GM12878 (cell line): ENCODE results near the gene CPO. TPM values are rescaled to one million over a fixed set of nuclear protein-coding genes. Genes with fewer than 3 reads are reported as not detected.

Experiments
- ATAC-seq: fragments of 200-7000 bp; cut with Tn5 transposase; 3 replicates; pipeline ENCODE4 v1.9.1; 2020; ENCODE audit warnings: mild to moderate bottlenecking, moderate library complexity
- BruUV-seq: library from RNA; stranded (reverse); fragments of 400-500 nt; replicated peaks from 2 replicates; lab custom pipeline; 2021; lab: Mats Ljungman, UMichigan
- CTCF ChIA-PET: fragments of 300-600 bp; sonication (Branson Sonifier 250); formaldehyde crosslinking; extraction: SDS; loops from one replicate; lab custom pipeline; 2021; ENCODE audit warnings: inconsistent platforms; lab: Yijun Ruan, JAX
- POLR2A ChIA-PET: fragments of 350-600 bp; formaldehyde crosslinking; extraction: SDS; loops from one replicate; lab custom pipeline; 2021; ENCODE audit warnings: inconsistent platforms; lab: Charles Lee
- RAD21 ChIA-PET: fragments of 300-600 bp; sonication (Branson Sonifier 250); formaldehyde crosslinking; loops from one replicate; lab custom pipeline; 2023; ENCODE audit warnings: antibody characterized with exemption; ENCODE audit not compliant: unreplicated experiment; lab: Charles Lee
- SMC1A ChIA-PET: fragments of 300-600 bp; sonication (Branson Sonifier 250); formaldehyde crosslinking; loops from one replicate; lab custom pipeline; 2023; ENCODE audit not compliant: unreplicated experiment, uncharacterized antibody; lab: Charles Lee
- DNase-seq: peaks from one replicate; pipeline ENCODE4 v3.0.0-alpha.2; 2011; ENCODE audit warnings: low read depth, low spot score
- FAIRE-seq: peaks from 3 replicates; lab custom pipeline; 2011; peaks lifted over from hg19 to GRCh38; lab: Jason Lieb, UNC
- H2AFZ ChIP-seq: 2 replicates; pipeline ENCODE4 v1.6.0; 2011; ENCODE audit warnings: low read depth, low read length, control low read depth; ENCODE audit not compliant: control insufficient read depth
- H3K27ac ChIP-seq: 2 replicates; pipeline ENCODE4 v1.5.1; 2011; ENCODE audit warnings: control low read depth; ENCODE audit not compliant: control insufficient read depth, insufficient read depth
- H3K27me3 ChIP-seq, 2 experiments: replicated peaks in 1 of 2; 2 replicates each; pipeline versions ENCODE4 v1.6.0 to v1.6.1; 2011; ENCODE audit warnings: low read length in 1 of 2; ENCODE audit not compliant: control insufficient read depth in 2 of 2, insufficient read depth in 2 of 2
- H3K36me3 ChIP-seq, 2 experiments: 2 replicates each; pipeline ENCODE4 v1.5.1; 2011; ENCODE audit warnings: low read length in 1 of 2; ENCODE audit not compliant: control insufficient read depth in 2 of 2, insufficient read depth in 2 of 2
- H3K4me1 ChIP-seq: 2 replicates; pipeline ENCODE4 v1.6.1; 2011; ENCODE audit warnings: mild to moderate bottlenecking, low read length, moderate library complexity, mixed read lengths; ENCODE audit not compliant: control insufficient read depth, insufficient read depth
- H3K4me2 ChIP-seq: 2 replicates; pipeline ENCODE4 v1.6.0; 2011; ENCODE audit warnings: control low read depth; ENCODE audit not compliant: control insufficient read depth, insufficient read depth
- H3K4me3 ChIP-seq: fragments of 200-600 bp; sonication (generic); 2 replicates; pipeline ENCODE4 v1.5.1; 2016
- H3K79me2 ChIP-seq: 2 replicates; pipeline ENCODE4 v1.6.0; 2011; ENCODE audit warnings: low read length; ENCODE audit not compliant: control insufficient read depth, insufficient read depth
- H3K9ac ChIP-seq: 2 replicates; pipeline ENCODE4 v1.8.0; 2011; ENCODE audit warnings: low read length, control low read depth, mixed read lengths; ENCODE audit not compliant: control insufficient read depth, insufficient read depth
- H3K9me3 ChIP-seq: replicated peaks from 3 replicates; pipeline ENCODE4 v1.5.1; 2011; ENCODE audit warnings: mild to moderate bottlenecking, low read length; ENCODE audit not compliant: control insufficient read depth, insufficient read depth
- H4K20me1 ChIP-seq: 2 replicates; pipeline ENCODE4 v1.6.0; 2011; ENCODE audit not compliant: control insufficient read depth, insufficient read depth
- BCL11A ChIP-seq: IDR thresholded peaks from 2 replicates; pipeline ENCODE4 v1.6.1; 2011; ENCODE audit warnings: low read depth, low read length
- CHD2 ChIP-seq: IDR thresholded peaks from 2 replicates; pipeline ENCODE4 v1.6.1; 2011; ENCODE audit warnings: low read depth, low read length, improper control_type of control experiment, borderline replicate concordance
- CHD4 ChIP-seq: fragments of 200-600 bp; sonication (generic); IDR thresholded peaks from 2 replicates; pipeline ENCODE4 v1.6.1; 2016; ENCODE audit warnings: mild to moderate bottlenecking
- CREM ChIP-seq: IDR thresholded peaks from 2 replicates; pipeline ENCODE4 v1.6.1; 2014; ENCODE audit warnings: antibody characterized with exemption, low read depth
- DPF2 ChIP-seq: fragments of 450-650 bp; IDR thresholded peaks from 2 replicates; pipeline ENCODE4 v1.6.1; 2017; ENCODE audit warnings: mild to moderate bottlenecking
- EED ChIP-seq: sonication (generic); IDR thresholded peaks from 2 replicates; pipeline ENCODE4 v1.6.1; 2016; ENCODE audit warnings: antibody characterized with exemption, low read depth
- EGR1 ChIP-seq, 2 experiments: IDR thresholded peaks; 1 replicate in 1 of 2; 2 replicates in 1 of 2; pipeline ENCODE4 v1.6.1; 2011 to 2012; ENCODE audit warnings: low read depth in 2 of 2, low read length in 2 of 2, borderline replicate concordance in 1 of 2, mild to moderate bottlenecking in 1 of 2, moderate library complexity in 1 of 2
- EP300 ChIP-seq, 2 experiments: fragments of 150-350 bp in 1 of 2; IDR thresholded peaks; 2 replicates each; pipeline ENCODE4 v1.6.1; 2011 to 2012; ENCODE audit warnings: low read depth in 2 of 2, low read length in 2 of 2, borderline replicate concordance in 1 of 2, improper control_type of control experiment in 1 of 2, inconsistent platforms in 1 of 2; ENCODE audit not compliant: control insufficient read depth in 1 of 2
- IKZF1 ChIP-seq: fragments of 450-650 bp; conservative IDR thresholded peaks from 2 replicates; pipeline ENCODE4 v1.6.1; 2017; ENCODE audit warnings: antibody characterized with exemption, mild to moderate bottlenecking
- IKZF2 ChIP-seq, 2 experiments: fragments of 450-650 bp; IDR thresholded peaks; 2 replicates each; pipeline ENCODE4 v1.6.1; 2017; ENCODE audit warnings: mild to moderate bottlenecking in 2 of 2, moderate library complexity in 2 of 2
- IRF4 ChIP-seq: IDR thresholded peaks from 2 replicates; pipeline ENCODE4 v1.6.1; 2011; ENCODE audit warnings: low read depth, low read length
- MEF2B ChIP-seq: fragments of 450-650 bp; IDR thresholded peaks from 2 replicates; pipeline ENCODE4 v1.6.1; 2018; ENCODE audit warnings: mild to moderate bottlenecking, moderate library complexity; ENCODE audit not compliant: partially characterized antibody, poor library complexity, severe bottlenecking
- MTA2 ChIP-seq: fragments of 450-650 bp; IDR thresholded peaks from 2 replicates; pipeline ENCODE4 v1.6.1; 2016; ENCODE audit warnings: low read depth, mild to moderate bottlenecking, moderate library complexity
- MXI1 ChIP-seq: fragments of 150-350 bp; IDR thresholded peaks from 2 replicates; pipeline ENCODE4 v1.6.1; 2011; ENCODE audit warnings: low read depth, mild to moderate bottlenecking, inconsistent platforms, low read length, improper control_type of control experiment
- MYC ChIP-seq: IDR thresholded peaks from 2 replicates; pipeline ENCODE4 v1.6.1; 2011; ENCODE audit warnings: mild to moderate bottlenecking, low read length, moderate library complexity, inconsistent platforms; ENCODE audit not compliant: insufficient read depth, insufficient replicate concordance, insufficient read length, severe bottlenecking
- NFYB ChIP-seq: IDR thresholded peaks from 2 replicates; pipeline ENCODE4 v1.6.1; 2011; ENCODE audit warnings: low read depth, mild to moderate bottlenecking, low read length, improper control_type of control experiment, moderate library complexity; ENCODE audit not compliant: insufficient read depth
- RAD51 ChIP-seq: fragments of 450-650 bp; IDR thresholded peaks from 2 replicates; pipeline ENCODE4 v1.6.1; 2016; ENCODE audit warnings: moderate library complexity, mild to moderate bottlenecking, inconsistent platforms
- RCOR1 ChIP-seq: conservative IDR thresholded peaks from 2 replicates; pipeline ENCODE4 v1.6.1; 2012; ENCODE audit warnings: low read depth, low read length, improper control_type of control experiment
- RUNX3 ChIP-seq: IDR thresholded peaks from 2 replicates; pipeline ENCODE4 v1.6.1; 2012; ENCODE audit warnings: low read length, inconsistent platforms
- SPI1 ChIP-seq: IDR thresholded peaks from 2 replicates; pipeline ENCODE4 v1.6.1; 2011; ENCODE audit warnings: low read depth, mild to moderate bottlenecking, low read length, moderate library complexity, borderline replicate concordance; ENCODE audit not compliant: insufficient read depth
- WRNIP1 ChIP-seq: IDR thresholded peaks from 2 replicates; pipeline ENCODE4 v1.6.1; 2011; ENCODE audit warnings: low read depth, low read length, improper control_type of control experiment, borderline replicate concordance
- WGBS: methylation state at CpG from one replicate; pipeline ENCODE4 v1.1.6; 2016; ENCODE audit warnings: low lambda C conversion rate; ENCODE audit not compliant: insufficient replicate concordance, insufficient coverage; ENCODE audit errors: missing lambda C conversion rate; 5-methylcytosine and 5-hydroxymethylcytosine counted together
- in situ Hi-C: fragments of 300-500 bp; cut with MboI; formaldehyde crosslinking; loops from 9 replicates; pipeline ENCODE4 v1.14.3; 2018; ENCODE audit warnings: mixed read lengths
- intact Hi-C: fragments of 100-400 bp; cut with micrococcal nuclease; formaldehyde crosslinking; loops from one replicate; pipeline ENCODE4 v1.14.2; 2022; ENCODE audit not compliant: unreplicated experiment
- polyA plus RNA-seq, 11 experiments: library from polyadenylated mRNA; depleted of rRNA in 4 of 11; unstranded in 6 of 11; stranded (reverse) in 5 of 11; fragments of >200 nt; fragmentation: Nextera tagmentation in 4 of 11; fragmentation: Illumina TruSeq in 1 of 11; extraction: Ambion mirVana in 4 of 11; extraction: Trizol in 1 of 11; gene quantifications; 1 replicate in 1 of 11; 2 replicates in 10 of 11; pipeline versions ENCODE4 v1.2.1 to v1.2.3, GENCODE V29; 2011 to 2016; ENCODE audit warnings: inconsistent platforms in 2 of 11, missing spikeins in 2 of 11, low read depth in 1 of 11
- total RNA-seq, 4 experiments: library from RNA; depleted of rRNA in 3 of 4; stranded (reverse); fragments of >200 nt in 3 of 4; fragmentation: Illumina TruSeq in 1 of 4; extraction: Trizol in 1 of 4; gene quantifications; 2 replicates each; pipeline versions ENCODE4 v1.2.1 to v1.2.3, GENCODE V29; 2013 to 2021
- TF ChIP-seq, protein P1 (sequence below): fragments of 450-650 bp; IDR thresholded peaks from 2 replicates; pipeline ENCODE4 v1.6.1; 2017; ENCODE audit warnings: low read depth, mild to moderate bottlenecking, moderate library complexity
- TF ChIP-seq, protein P2 (sequence below): IDR thresholded peaks from 2 replicates; pipeline ENCODE4 v1.6.1; 2011; ENCODE audit warnings: borderline replicate concordance, low read depth, mild to moderate bottlenecking, moderate library complexity, low read length; ENCODE audit not compliant: insufficient read depth, poor library complexity, severe bottlenecking

CPO gene
- total and polyA plus RNA-seq, 10 of the 15 experiments (the other 5 are each of a cell fraction or from before 2014, with no cell fraction given), result 0.13 to 0.14 TPM; not detected in 8

DNA sequence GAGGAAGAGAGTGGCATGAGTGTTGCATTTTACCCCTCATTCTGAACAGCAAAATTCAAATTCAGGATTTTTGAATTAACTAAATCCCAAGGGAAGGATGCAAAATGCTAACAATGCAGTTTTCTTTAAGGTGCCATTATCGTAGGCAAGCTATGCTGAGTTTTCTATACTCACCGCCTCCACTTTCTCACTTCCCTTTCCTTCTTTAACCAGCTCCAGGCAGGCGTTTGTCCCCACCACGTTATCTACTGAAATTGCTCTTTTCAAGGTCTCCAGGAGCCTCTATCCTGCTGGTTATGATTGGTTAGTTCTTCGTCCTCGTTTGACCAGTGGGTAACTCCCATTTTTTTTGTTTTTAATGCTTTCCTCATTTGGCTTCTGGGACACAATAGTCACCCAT, 1.8 kb upstream of the CPO start:
- in situ Hi-C loops (no loop called here), intact Hi-C loops (no loop called here)
- no peak overlapping the region for H3K4me3 ChIP-seq
- CTCF ChIA-PET, result no interaction called here
- RAD21 ChIA-PET, result no interaction called here
- H3K4me1 ChIP-seq, result no peaks in the 10 kb centered on the region
- POLR2A ChIA-PET, result no interaction called here
- no peak overlapping the region for H2AFZ ChIP-seq
- BruUV-seq, result no TSS peak
- SMC1A ChIA-PET, result no interaction called here
- no peaks in the 10 kb centered on the region for H3K27me3 ChIP-seq
- no peaks in the 10 kb centered on the region for H3K36me3 ChIP-seq
- FAIRE-seq, result no peak
- DNase-seq, result peak; percentile 12
- no peaks in the 10 kb centered on the region for H3K79me2 ChIP-seq
- H3K27ac ChIP-seq, result no peak overlapping the region
- H3K9ac ChIP-seq, result no peak overlapping the region
- peak overlapping the region; percentile 20; the same call in 1 of the 2 replicates for H3K4me2 ChIP-seq
- WGBS, result 1% methylated on average over 6 of the region's 6 CpGs
- TF ChIP-seq NFYB (peak; percentile 55; the same call in 1 of the 2 replicates), IRF4 (peak; percentile 98), RAD51 (no peak), IKZF1 (peak; percentile 67), CREM (peak; percentile 23; the same call in 1 of the 2 replicates), CHD4 (no peak), RCOR1 (0 out of 2 replicates have a peak, but pooled peaks have one; percentile 68), BCL11A (peak; percentile 71), DPF2 (peak; percentile 85), EED (peak; percentile 56; the same call in 1 of the 2 replicates), EGR1 (IDR thresholded peaks at IDR 0.05; ENCODE audit: borderline replicate concordance in 1 of 2, low read depth in 2 of 2, low read length in 2 of 2) (peak in 1 of 2 experiments; percentile 84; a peak in 2 of 3 replicates), IKZF2 (IDR thresholded peaks at IDR 0.05) (peak; percentile 76 to 81; a peak in 3 of 4 replicates), WRNIP1 (no peak), MYC (no peak), SPI1 (peak; percentile 97), EP300 (IDR thresholded peaks at IDR 0.05; ENCODE audit: borderline replicate concordance in 1 of 2, control insufficient read depth in 1 of 2, low read depth in 2 of 2, low read length in 2 of 2) (peak in 1 of 2 experiments; percentile 91; a peak in 2 of 4 replicates), MXI1 (0 out of 2 replicates have a peak, but pooled peaks have one; percentile 18), MTA2 (peak; percentile 64; the same call in 1 of the 2 replicates), CHD2 (no peak), RUNX3 (peak; percentile 32; the same call in 1 of the 2 replicates), MEF2B (peak; percentile 80)
- TF ChIP-seq, protein P1, sequence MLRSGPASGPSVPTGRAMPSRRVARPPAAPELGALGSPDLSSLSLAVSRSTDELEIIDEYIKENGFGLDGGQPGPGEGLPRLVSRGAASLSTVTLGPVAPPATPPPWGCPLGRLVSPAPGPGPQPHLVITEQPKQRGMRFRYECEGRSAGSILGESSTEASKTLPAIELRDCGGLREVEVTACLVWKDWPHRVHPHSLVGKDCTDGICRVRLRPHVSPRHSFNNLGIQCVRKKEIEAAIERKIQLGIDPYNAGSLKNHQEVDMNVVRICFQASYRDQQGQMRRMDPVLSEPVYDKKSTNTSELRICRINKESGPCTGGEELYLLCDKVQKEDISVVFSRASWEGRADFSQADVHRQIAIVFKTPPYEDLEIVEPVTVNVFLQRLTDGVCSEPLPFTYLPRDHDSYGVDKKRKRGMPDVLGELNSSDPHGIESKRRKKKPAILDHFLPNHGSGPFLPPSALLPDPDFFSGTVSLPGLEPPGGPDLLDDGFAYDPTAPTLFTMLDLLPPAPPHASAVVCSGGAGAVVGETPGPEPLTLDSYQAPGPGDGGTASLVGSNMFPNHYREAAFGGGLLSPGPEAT, result peak; percentile 61; the same call in 1 of the 2 replicates
- TF ChIP-seq, protein P2, sequence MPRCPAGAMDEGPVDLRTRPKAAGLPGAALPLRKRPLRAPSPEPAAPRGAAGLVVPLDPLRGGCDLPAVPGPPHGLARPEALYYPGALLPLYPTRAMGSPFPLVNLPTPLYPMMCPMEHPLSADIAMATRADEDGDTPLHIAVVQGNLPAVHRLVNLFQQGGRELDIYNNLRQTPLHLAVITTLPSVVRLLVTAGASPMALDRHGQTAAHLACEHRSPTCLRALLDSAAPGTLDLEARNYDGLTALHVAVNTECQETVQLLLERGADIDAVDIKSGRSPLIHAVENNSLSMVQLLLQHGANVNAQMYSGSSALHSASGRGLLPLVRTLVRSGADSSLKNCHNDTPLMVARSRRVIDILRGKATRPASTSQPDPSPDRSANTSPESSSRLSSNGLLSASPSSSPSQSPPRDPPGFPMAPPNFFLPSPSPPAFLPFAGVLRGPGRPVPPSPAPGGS, result peak; percentile 17
- no peaks in the 10 kb centered on the region for H4K20me1 ChIP-seq
- no peaks in the 10 kb centered on the region for H3K9me3 ChIP-seq
- ATAC-seq, result peak; percentile 93
